ENCODE results near the gene ATAD3C.
"Not testable (repeated sequence)": the region's sequence is repeated elsewhere in the genome, so short reads cannot be mapped to it uniquely, and the experiment has no call there.

ATAD3C gene

DNA sequence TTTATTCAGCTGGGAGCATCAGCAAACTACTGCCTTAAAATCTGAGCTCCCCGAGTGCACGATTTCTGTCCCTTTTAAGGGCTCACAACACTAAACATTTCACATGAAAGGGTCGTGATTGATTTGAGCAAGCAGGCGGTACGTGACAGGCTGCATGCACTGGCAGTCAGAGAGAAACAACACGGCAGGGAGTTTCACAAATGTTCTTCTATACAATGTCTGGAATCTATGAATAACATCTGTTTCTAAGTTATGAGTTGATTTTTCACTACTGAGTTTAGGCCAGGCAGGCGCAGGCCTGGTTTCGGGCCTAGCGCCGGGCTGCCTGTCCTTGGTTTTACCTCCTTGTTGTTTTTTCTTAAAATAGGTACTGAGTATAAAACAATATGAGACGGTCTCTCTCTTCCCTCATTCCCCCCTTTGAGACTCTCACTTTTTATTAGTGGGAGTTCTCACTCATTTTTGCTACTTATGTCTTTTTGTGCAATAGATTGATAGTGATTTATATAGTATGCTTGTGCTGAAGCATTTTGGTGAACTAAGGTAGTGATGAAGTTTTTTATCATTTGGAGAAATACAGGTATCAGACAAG is 37.1 kb upstream of the ATAD3C start:
- Mint-ChIP-seq H3K4me1 (ENCODE audit: low read depth) (peaks cover 22% of the 10 kb centered on the region), H3K36me3 (ENCODE audit: low read depth) (peaks cover 16% of the 10 kb centered on the region)
- not testable (repeated sequence) for H3K4me3 Mint-ChIP-seq, H3K27ac Mint-ChIP-seq, H3K27me3 Mint-ChIP-seq, H3K9me3 Mint-ChIP-seq

DNA sequence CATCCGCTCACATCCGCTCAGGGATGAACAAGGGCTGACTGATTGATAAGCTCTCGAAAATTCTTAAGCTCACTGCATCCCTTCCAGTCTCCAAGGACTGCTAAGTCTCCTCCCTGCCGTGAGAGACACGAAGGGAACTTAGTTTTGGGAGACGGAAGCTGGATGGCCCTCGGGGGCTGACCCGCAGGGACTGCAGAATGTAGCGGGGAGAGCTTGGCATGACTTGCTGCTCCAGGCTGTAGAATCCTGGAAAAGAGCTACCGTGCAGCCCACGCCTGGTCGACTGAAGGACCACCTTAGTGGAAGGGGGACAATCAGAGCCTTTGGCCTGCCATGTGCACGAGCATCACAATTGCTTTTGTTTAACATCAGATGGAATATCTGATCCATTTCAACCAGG is 33.7 kb upstream of the ATAD3C start:
- Mint-ChIP-seq H3K27ac (no peak overlapping the region), H3K27me3 (no peaks in the 10 kb centered on the region), H3K4me1 (ENCODE audit: low read depth) (peaks cover 16% of the 10 kb centered on the region), H3K4me3 (no peak overlapping the region), H3K36me3 (ENCODE audit: low read depth) (peaks cover 3% of the 10 kb centered on the region), H3K9me3 (no peaks in the 10 kb centered on the region)

- peaks cover 13% of the 10 kb centered on the region for H3K4me1 Mint-ChIP-seq (ENCODE audit: low read depth)
- not testable (repeated sequence) for H3K27ac Mint-ChIP-seq; H3K36me3 Mint-ChIP-seq (ENCODE audit: low read depth); H3K9me3 Mint-ChIP-seq; H3K27me3 Mint-ChIP-seq; H3K4me3 Mint-ChIP-seq
These were observed 32.1 kb upstream of the ATAD3C start for GRCh38 chr1:1417396-1417795.

GRCh38 chr1:1417825-1418463 is 31.5 kb upstream of the ATAD3C start:
- peaks cover 18% of the 10 kb centered on the region for H3K4me1 Mint-ChIP-seq (ENCODE audit: low read depth)
- not testable (repeated sequence) for H3K4me3 Mint-ChIP-seq; H3K27ac Mint-ChIP-seq; H3K27me3 Mint-ChIP-seq; H3K9me3 Mint-ChIP-seq; H3K36me3 Mint-ChIP-seq (ENCODE audit: low read depth)

- Mint-ChIP-seq H3K4me3 (no peak overlapping the region), H3K27me3 (peaks cover 8% of the 10 kb centered on the region), H3K9me3 (no peaks in the 10 kb centered on the region), H3K36me3 (ENCODE audit: low read depth) (no peaks in the 10 kb centered on the region), H3K27ac (no peak overlapping the region), H3K4me1 (ENCODE audit: low read depth) (peaks cover 22% of the 10 kb centered on the region)
These were observed 30.8 kb upstream of the ATAD3C start for GRCh38 chr1:1418464-1419362.

GRCh38 chr1:1419363-1419812 is 30.1 kb upstream of the ATAD3C start:
- Mint-ChIP-seq H3K27me3 (peaks cover 8% of the 10 kb centered on the region), H3K36me3 (ENCODE audit: low read depth) (no peaks in the 10 kb centered on the region), H3K9me3 (no peaks in the 10 kb centered on the region), H3K4me3 (no peak overlapping the region), H3K4me1 (ENCODE audit: low read depth) (peaks cover 22% of the 10 kb centered on the region), H3K27ac (no peak overlapping the region)

- Mint-ChIP-seq H3K36me3 (ENCODE audit: low read depth) (no peaks in the 10 kb centered on the region), H3K4me1 (ENCODE audit: low read depth) (peaks cover 22% of the 10 kb centered on the region), H3K27me3 (peaks cover 11% of the 10 kb centered on the region), H3K27ac (no peak overlapping the region), H3K4me3 (no peak overlapping the region), H3K9me3 (no peaks in the 10 kb centered on the region)
These were observed 29.5 kb upstream of the ATAD3C start for GRCh38 chr1:1419813-1420653.

- Mint-ChIP-seq H3K27ac (no peak overlapping the region), H3K27me3 (peaks cover 11% of the 10 kb centered on the region), H3K36me3 (ENCODE audit: low read depth) (no peaks in the 10 kb centered on the region), H3K9me3 (no peaks in the 10 kb centered on the region), H3K4me1 (ENCODE audit: low read depth) (peaks cover 22% of the 10 kb centered on the region), H3K4me3 (no peak overlapping the region)
These were observed 28.8 kb upstream of the ATAD3C start for GRCh38 chr1:1420654-1421141.

DNA sequence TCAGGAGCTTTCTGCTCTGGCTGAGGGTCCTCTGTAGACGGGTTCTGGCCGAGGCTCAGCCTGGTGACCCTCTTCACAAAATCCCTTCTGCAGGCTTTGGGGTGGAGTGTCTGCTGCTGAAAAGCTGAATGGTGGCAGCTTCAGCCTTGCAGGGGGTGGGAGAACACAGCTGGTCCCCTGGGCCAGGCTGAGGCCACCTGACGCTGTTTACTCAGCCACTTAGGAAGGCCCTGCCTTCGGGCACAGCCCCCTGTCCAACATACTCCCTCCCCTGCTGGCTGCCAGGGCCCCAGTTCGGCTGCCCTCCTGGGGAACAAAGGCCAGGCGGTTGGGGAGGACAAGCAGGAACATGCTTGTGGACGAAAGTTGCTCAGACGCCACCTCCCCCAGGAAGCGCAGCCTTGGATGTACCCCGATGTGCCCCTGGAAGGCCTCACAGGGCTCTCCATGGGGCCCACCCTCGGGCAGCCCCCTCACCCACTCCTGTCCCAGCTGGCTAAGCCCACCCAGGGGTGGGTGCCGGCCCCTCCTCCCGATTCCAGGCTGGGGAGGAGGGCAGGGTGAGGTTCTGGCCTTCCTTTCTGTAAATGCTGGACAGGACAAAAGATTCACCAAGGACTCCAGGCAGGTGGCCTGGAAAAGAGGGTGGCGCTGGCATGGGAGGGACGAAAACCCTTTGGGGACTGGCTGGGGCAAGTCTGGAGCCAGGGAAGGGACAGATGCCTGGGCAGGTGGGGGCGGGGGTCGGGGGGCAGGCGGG is 28.2 kb upstream of the ATAD3C start, which contains the start of gene ANKRD65:
Gene ANKRD65 (minus strand): TSS at position 130 of the 760 bp plus-strand sequence. CDS start 271 bp downstream, outside the sequence.
- peaks cover 22% of the 10 kb centered on the region for H3K4me1 Mint-ChIP-seq (ENCODE audit: low read depth)
- H3K4me3 Mint-ChIP-seq, result no peak within 1 kb of the TSS
- H3K27me3 Mint-ChIP-seq, result peaks cover 11% of the 10 kb centered on the region
- no peaks in the 10 kb centered on the region for H3K9me3 Mint-ChIP-seq
- no peak within 1 kb of the TSS for H3K27ac Mint-ChIP-seq
- no peaks in the 10 kb centered on the region for H3K36me3 Mint-ChIP-seq (ENCODE audit: low read depth)

- no peaks in the 10 kb centered on the region for H3K36me3 Mint-ChIP-seq (ENCODE audit: low read depth)
- H3K27me3 Mint-ChIP-seq, result peaks cover 11% of the 10 kb centered on the region
- H3K4me3 Mint-ChIP-seq, result no peak overlapping the region
- no peak overlapping the region for H3K27ac Mint-ChIP-seq
- peaks cover 22% of the 10 kb centered on the region for H3K4me1 Mint-ChIP-seq (ENCODE audit: low read depth)
- no peaks in the 10 kb centered on the region for H3K9me3 Mint-ChIP-seq
These were observed 27.5 kb upstream of the ATAD3C start for GRCh38 chr1:1421907-1422464.

DNA sequence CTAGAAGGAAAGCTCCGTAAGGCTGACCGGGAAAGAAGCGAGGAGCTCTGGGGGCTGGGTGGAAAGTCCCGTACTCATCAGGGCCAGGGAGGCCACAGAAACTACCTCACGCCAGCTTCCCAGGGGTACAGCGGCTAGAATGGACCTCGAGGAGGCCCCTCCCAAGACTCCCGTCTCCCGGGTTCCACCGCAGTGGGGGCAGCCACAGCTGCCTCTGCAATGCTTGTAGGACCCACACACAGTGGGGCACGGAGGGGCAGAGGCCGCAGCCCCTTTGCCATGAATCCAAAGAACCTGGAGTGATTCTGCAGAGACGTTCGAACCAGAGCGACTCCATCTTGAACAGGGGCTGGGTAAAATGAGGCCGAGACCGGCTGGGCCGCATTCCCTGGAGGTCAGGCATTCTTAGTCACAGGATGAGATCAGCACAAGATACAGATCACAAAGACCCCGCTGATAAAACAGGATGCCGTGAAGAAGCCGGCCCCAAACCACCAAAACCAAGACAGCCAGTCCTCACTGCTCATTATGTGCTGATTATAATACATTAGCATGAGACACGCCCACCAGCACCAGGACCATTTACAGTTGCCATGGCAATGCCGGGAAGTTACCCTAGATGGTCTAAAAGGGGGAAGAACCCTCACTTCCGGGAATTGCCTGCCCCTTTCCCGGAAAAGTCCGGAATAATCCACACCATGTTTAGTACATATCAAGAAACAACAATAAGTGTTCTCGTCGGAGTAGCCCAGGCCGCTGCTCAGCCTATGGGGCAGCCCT is 26.8 kb upstream of the ATAD3C start:
- no peak overlapping the region for H3K4me3 Mint-ChIP-seq
- peaks cover 11% of the 10 kb centered on the region for H3K27me3 Mint-ChIP-seq
- no peaks in the 10 kb centered on the region for H3K9me3 Mint-ChIP-seq
- no peaks in the 10 kb centered on the region for H3K36me3 Mint-ChIP-seq (ENCODE audit: low read depth)
- no peak overlapping the region for H3K27ac Mint-ChIP-seq
- peaks cover 20% of the 10 kb centered on the region for H3K4me1 Mint-ChIP-seq (ENCODE audit: low read depth)

DNA sequence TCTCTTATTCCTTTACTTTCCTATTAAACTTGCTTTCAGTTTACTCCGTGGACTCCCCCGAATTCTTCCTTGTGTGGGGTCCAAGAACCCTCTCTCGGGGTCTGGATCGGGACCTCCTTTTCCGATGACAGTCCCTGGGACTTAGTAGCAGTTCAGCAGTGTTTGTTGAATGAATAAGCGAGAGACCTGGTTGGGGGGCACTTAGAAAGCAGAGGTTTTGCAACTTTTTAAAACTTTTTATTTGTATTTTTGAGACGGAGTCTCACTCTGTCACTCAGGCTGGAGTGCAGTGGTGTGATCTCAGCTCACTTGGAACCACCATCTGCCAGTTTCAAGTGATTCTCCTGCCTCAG is 26.3 kb upstream of the ATAD3C start:
- peaks cover 16% of the 10 kb centered on the region for H3K4me1 Mint-ChIP-seq (ENCODE audit: low read depth)
- H3K4me3 Mint-ChIP-seq, result no peak overlapping the region
- H3K27me3 Mint-ChIP-seq, result peaks cover 11% of the 10 kb centered on the region
- H3K9me3 Mint-ChIP-seq, result no peaks in the 10 kb centered on the region
- no peaks in the 10 kb centered on the region for H3K36me3 Mint-ChIP-seq (ENCODE audit: low read depth)
- H3K27ac Mint-ChIP-seq, result no peak overlapping the region

DNA sequence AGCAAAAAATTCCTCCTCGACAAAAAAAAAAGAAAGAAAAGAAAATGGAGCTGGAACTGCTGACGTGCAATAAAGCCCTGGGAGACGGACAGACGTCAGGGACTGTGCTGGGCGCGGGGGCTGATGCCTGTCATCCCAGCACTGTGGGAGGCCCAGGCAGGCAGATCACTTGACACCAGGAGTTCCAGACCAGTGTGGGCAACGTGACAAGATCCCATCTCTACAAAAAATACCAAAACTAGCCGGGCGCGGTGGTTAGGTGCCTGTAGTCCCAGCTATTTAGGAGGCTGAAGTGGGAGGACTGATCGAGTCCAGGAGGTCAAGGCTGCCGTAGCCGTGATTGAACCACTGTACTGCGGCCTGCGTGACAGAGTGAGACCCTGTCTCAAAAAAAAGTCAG is 24.8 kb upstream of the ATAD3C start:
- Mint-ChIP-seq H3K36me3 (ENCODE audit: low read depth) (no peaks in the 10 kb centered on the region), H3K27me3 (peaks cover 19% of the 10 kb centered on the region), H3K9me3 (no peaks in the 10 kb centered on the region), H3K27ac (no peak overlapping the region), H3K4me1 (ENCODE audit: low read depth) (peaks cover 12% of the 10 kb centered on the region), H3K4me3 (no peak overlapping the region)

All from stimulated activated naive CD8-positive, alpha-beta T cell treated with anti-CD3 and anti-CD28 coated beads, Interleukin-15, Interleukin-2, amounts not matched to agents 100 ng/mL and 50 ng/mL, for 24 hours (primary cell).